BLaER1 treated with 17β-estradiol and CSF1 and Interleukin-3, amounts not matched to agents 10 nM and 100 nM (cell line): ENCODE data around the gene OR52N5.
A peak's percentile ranks its signal among the peaks of the same experiment; 100 is the strongest.

ENCODE experiments used
- H3K27ac ChIP-seq, 11 experiments: shearing (Covaris generic); formaldehyde crosslinking; 2 replicates each; pipeline ENCODE4 v1.8.1; 2022
- H3K27me3 ChIP-seq, 11 experiments: shearing (Covaris generic); formaldehyde crosslinking; 2 replicates each; pipeline ENCODE4 v1.8.1; 2022
- H3K36me3 ChIP-seq, 11 experiments: shearing (Covaris generic); formaldehyde crosslinking; 2 replicates each; pipeline ENCODE4 v1.8.1; 2022
- H3K4me1 ChIP-seq, 10 experiments: shearing (Covaris generic); formaldehyde crosslinking; 2 replicates each; pipeline ENCODE4 v1.8.1; 2022
- H3K4me2 ChIP-seq, 11 experiments: shearing (Covaris generic); formaldehyde crosslinking; 2 replicates each; pipeline ENCODE4 v1.8.1; 2022
- H3K4me3 ChIP-seq, 10 experiments: shearing (Covaris generic); formaldehyde crosslinking; 2 replicates each; pipeline ENCODE4 v1.8.1; 2022
- H3K9ac ChIP-seq, 11 experiments: shearing (Covaris generic); formaldehyde crosslinking; 2 replicates each; pipeline ENCODE4 v1.8.1; 2022
- H3K9me3 ChIP-seq, 11 experiments: shearing (Covaris generic); formaldehyde crosslinking; replicated peaks in 1 of 11; 2 replicates each; pipeline ENCODE4 v1.8.1; 2022
- H4K20me1 ChIP-seq, 11 experiments: shearing (Covaris generic); formaldehyde crosslinking; 2 replicates each; pipeline ENCODE4 v1.8.1; 2022
- Cebpa-rat ChIP-seq, 11 experiments: shearing (Covaris generic); IDR thresholded peaks; 2 replicates each; pipeline ENCODE4 v1.8.1; 2022

OR52N5 gene

DNA sequence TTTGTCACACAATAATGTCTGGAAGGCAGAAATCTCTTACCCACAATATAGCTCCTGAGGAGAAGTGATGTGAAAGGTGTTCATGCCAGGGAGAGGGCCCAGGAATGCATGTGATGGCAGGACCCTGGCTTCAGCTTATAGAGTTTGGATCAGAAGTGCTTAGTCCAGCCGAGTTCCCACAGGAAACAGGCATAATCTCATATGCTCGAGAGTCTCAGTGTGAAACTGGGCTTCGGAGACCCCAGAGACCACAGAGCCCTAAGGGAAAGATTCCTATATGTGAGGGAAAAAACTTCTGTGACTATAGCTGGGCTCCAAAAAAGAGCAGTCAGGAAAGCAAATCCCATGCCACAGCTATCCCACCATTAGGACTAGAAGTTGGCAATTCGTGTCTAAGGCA, at the start of gene OR52N5:
OR52N5 (minus strand) TSS at position 101 of the 400 bp plus-strand sequence. CDS start 4,721 bp downstream, outside the sequence.
- H4K20me1 ChIP-seq, result no peaks in the 10 kb centered on the region
- H3K27me3 ChIP-seq, result no peaks in the 10 kb centered on the region
- H3K9ac ChIP-seq, result no peak within 1 kb of the TSS
- no peaks in the 10 kb centered on the region for H3K36me3 ChIP-seq
- no peak within 1 kb of the TSS for H3K4me2 ChIP-seq
- no peak for TF ChIP-seq Cebpa-rat (IDR thresholded peaks at IDR 0.05)
- peaks cover 0 to 5% (median 0%) of the 10 kb centered on the region in 11 experiments; a peak in 2 of 22 replicates for H3K9me3 ChIP-seq
- H3K4me3 ChIP-seq, result no peak within 1 kb of the TSS
- peaks cover 0 to 19% (median 11%) of the 10 kb centered on the region in 10 experiments; a peak in 11 of 20 replicates for H3K4me1 ChIP-seq
- H3K27ac ChIP-seq, result no peak within 1 kb of the TSS

DNA sequence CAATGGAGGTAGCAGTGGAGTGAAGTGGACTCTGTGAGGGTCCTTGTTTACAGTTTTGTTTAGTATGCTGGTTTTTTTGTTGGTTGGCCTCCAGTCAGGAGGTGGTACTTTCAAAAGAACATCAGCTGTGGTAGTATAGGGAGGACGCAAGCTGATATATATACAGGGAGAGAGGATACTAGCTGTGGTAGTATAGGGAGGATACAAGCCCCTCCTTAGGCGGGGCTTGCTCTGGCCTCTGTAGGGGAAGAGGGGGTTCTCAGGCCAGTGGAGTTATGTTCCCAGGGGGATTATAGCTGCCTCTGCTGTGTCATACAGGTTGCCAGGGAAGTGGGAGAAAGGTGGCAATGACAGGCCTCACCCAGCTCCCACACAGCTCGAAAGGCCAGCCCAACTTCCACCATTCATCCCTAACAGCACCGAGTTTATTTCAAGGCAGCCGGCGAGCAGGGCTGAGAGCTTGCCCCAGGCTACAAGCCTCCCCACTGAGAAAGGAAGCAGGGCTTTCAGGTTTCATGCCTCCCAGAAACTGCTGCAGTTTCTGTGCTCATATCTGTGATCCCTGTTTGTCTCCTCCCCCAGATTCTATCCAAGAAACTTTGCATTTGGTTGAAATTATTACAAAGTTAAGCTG, 48.2 kb upstream of the OR52N5 start:
- H4K20me1 ChIP-seq, result no peaks in the 10 kb centered on the region
- H3K9ac ChIP-seq, result no peak overlapping the region
- no peak overlapping the region for H3K27ac ChIP-seq
- H3K4me1 ChIP-seq, result no peaks in the 10 kb centered on the region
- no peaks in the 10 kb centered on the region for H3K36me3 ChIP-seq
- no peak for TF ChIP-seq Cebpa-rat (IDR thresholded peaks at IDR 0.05)
- H3K27me3 ChIP-seq, result no peaks in the 10 kb centered on the region
- H3K4me2 ChIP-seq, result no peak overlapping the region
- H3K4me3 ChIP-seq, result no peak overlapping the region
- peaks cover 0 to 11% (median 0%) of the 10 kb centered on the region in 11 experiments; a peak in 3 of 22 replicates for H3K9me3 ChIP-seq

DNA sequence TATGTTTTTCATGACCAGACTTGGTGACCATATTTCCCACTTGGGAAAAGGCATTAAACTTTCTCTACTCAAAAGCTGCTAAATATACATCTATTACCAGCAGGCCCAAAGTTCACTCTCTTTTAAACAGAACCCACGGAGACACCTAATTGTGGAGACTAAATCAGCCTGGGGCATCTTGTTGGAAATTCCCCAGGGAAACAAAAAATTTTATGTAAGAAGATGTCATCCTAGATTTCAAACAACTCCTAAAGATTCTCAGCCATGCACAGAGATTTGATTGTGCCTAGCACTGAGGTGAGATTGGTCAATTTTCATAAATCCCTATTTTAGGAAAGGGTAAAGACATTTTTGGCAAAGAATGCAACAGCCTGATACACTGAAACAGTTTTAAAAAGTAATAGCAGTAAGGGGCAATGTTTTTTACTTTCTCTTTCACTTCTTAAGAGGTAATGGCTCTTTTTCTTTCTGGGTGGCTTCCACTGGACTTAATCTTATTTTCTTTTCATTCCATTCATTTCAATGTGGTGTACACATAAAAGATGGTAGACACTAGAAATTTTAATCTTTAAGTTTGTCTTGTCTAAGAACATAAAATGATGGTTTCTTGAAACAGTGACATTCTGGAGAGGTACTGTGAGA, 35.2 kb upstream of the OR52N5 start:
- H3K36me3 ChIP-seq, result no peaks in the 10 kb centered on the region
- TF ChIP-seq Cebpa-rat (IDR thresholded peaks at IDR 0.05), result no peak
- peaks cover 9 to 33% (median 20%) of the 10 kb centered on the region in 10 experiments; a peak in 19 of 20 replicates for H3K4me1 ChIP-seq
- no peaks in the 10 kb centered on the region for H3K27me3 ChIP-seq
- H3K4me3 ChIP-seq, result no peak overlapping the region
- no peaks in the 10 kb centered on the region for H4K20me1 ChIP-seq
- no peak overlapping the region for H3K9ac ChIP-seq
- H3K9me3 ChIP-seq, result peaks cover 0 to 8% (median 0%) of the 10 kb centered on the region in 11 experiments; a peak in 3 of 22 replicates
- peak overlapping the region; percentile 39 to 73 (median 64); a peak in 20 of 22 replicates for H3K4me2 ChIP-seq
- H3K27ac ChIP-seq, result peak overlapping the region in 8 of 11 experiments; percentile 4 to 67 (median 38); a peak in 11 of 22 replicates

DNA sequence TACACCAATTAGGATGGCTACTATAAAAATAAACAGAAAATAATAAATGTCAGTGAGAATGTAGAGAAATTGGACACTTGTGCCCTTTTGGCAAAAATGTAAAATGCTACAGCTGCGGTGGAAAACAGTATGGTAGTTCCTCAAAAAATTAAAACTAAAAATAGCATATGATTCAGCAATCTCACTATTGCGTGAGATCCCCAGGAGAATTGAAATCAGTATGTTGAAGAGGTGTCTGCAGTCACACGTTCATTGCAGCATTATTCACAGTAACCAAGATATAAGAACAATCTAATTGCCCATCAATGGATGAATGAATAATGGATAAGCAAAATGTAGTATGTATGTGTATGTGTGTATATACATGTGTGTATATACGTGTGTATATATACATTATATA, 32.4 kb upstream of the OR52N5 start:
- peak overlapping the region in 10 of 11 experiments; percentile 17 to 62 (median 51); a peak in 15 of 22 replicates for H3K27ac ChIP-seq
- H3K4me1 ChIP-seq, result peaks cover 9 to 33% (median 20%) of the 10 kb centered on the region in 10 experiments; a peak in 19 of 20 replicates
- H3K27me3 ChIP-seq, result no peaks in the 10 kb centered on the region
- peaks cover 0 to 8% (median 0%) of the 10 kb centered on the region in 11 experiments; a peak in 3 of 22 replicates for H3K9me3 ChIP-seq
- H3K9ac ChIP-seq, result no peak overlapping the region
- H3K4me3 ChIP-seq, result no peak overlapping the region
- peak overlapping the region in 8 of 11 experiments; percentile 8 to 53 (median 26); a peak in 10 of 22 replicates for H3K4me2 ChIP-seq
- H3K36me3 ChIP-seq, result no peaks in the 10 kb centered on the region
- peak in 2 of 11 experiments; percentile 71 to 73; a peak in 5 of 22 replicates for TF ChIP-seq Cebpa-rat (IDR thresholded peaks at IDR 0.05)
- H4K20me1 ChIP-seq, result no peaks in the 10 kb centered on the region

DNA sequence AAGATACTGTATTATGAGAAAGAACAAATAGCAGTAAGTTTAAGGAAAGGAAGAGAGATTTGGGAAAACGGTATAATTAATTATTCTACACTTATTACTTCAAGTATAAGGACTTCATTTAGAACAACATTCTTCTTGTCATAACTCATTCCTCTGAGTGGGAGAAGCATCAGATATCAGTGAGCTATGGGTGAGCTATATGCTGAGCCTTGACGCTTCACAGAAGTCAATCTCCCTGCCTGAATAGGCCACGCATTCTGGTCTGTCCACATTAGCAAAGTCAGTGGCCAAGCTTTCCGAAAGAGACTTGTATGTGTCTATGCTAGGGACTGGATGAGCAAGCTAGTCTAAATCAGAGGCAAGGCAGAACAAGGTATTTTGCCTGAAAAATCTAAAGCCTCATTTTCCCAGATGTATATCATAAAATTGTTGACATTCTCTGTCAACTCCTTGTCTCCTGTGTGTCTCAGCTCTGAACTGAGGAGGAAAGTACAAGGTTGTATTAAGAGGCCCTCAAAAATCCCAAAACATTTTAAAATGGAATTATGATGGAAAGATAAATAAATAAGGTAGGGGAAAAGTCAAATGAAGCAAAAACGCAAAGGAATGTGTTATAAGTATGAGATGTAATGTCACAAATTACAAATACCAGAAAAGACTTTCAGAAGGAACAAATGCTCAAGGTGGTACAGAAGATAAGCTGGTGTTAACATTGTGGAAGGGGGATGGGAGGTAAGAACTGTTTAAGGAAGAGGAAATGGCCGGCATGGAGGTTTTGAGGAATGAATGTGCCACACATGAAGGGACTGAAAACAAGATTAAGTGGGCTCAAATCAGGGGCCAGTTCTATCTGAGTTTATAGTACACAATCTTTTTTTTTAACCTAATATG, 27.0 kb upstream of the OR52N5 start:
- peak overlapping the region in 7 of 11 experiments; percentile 73 to 95 (median 90); a peak in 6 of 22 replicates for H3K4me2 ChIP-seq
- TF ChIP-seq Cebpa-rat (IDR thresholded peaks at IDR 0.05), result no peak
- no peaks in the 10 kb centered on the region for H4K20me1 ChIP-seq
- no peaks in the 10 kb centered on the region for H3K36me3 ChIP-seq
- H3K9ac ChIP-seq, result no peak overlapping the region
- peaks cover 0 to 3% (median 0%) of the 10 kb centered on the region in 11 experiments; a peak in 1 of 22 replicates for H3K9me3 ChIP-seq
- H3K27ac ChIP-seq, result no peak overlapping the region
- peaks cover under 1 to 26% (median 13%) of the 10 kb centered on the region in 10 experiments; a peak in 16 of 20 replicates for H3K4me1 ChIP-seq
- no peak overlapping the region for H3K4me3 ChIP-seq
- no peaks in the 10 kb centered on the region; a peak in 1 of 22 replicates for H3K27me3 ChIP-seq

DNA sequence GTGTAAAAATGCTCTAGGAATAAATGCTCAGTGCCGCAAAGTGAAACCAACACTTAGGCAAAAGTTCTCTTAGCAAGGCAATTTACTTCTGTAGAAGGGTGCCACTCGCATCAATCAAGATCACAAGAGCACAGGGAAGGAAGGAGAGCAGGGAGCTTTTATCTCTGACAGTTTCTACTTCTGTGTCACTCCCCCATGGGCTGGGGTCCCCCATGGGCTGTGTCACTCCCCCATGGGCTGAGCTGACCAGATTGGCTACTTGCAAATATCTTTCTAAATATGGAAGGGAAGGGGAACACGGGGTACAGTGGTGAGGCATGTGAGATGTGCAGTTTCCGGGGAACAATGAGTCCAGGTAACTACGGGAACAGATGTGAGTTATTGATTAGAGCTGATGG, 26.0 kb upstream of the OR52N5 start:
- no peak for TF ChIP-seq Cebpa-rat (IDR thresholded peaks at IDR 0.05)
- H3K4me3 ChIP-seq, result peak overlapping the region; percentile 67 to 85 (median 74)
- peaks cover 0 to 17% (median 9%) of the 10 kb centered on the region in 10 experiments; a peak in 15 of 20 replicates for H3K4me1 ChIP-seq
- no peaks in the 10 kb centered on the region for H3K36me3 ChIP-seq
- H3K27me3 ChIP-seq, result no peaks in the 10 kb centered on the region; a peak in 1 of 22 replicates
- peak overlapping the region; percentile 73 to 95 (median 90) for H3K4me2 ChIP-seq
- peaks cover 7 to 13% (median 9%) of the 10 kb centered on the region in 11 experiments for H3K9me3 ChIP-seq
- H4K20me1 ChIP-seq, result no peaks in the 10 kb centered on the region
- peak overlapping the region in 8 of 11 experiments; percentile 13 to 69 (median 52); a peak in 13 of 22 replicates for H3K27ac ChIP-seq
- H3K9ac ChIP-seq, result peak overlapping the region; percentile 64 to 79 (median 74)

DNA sequence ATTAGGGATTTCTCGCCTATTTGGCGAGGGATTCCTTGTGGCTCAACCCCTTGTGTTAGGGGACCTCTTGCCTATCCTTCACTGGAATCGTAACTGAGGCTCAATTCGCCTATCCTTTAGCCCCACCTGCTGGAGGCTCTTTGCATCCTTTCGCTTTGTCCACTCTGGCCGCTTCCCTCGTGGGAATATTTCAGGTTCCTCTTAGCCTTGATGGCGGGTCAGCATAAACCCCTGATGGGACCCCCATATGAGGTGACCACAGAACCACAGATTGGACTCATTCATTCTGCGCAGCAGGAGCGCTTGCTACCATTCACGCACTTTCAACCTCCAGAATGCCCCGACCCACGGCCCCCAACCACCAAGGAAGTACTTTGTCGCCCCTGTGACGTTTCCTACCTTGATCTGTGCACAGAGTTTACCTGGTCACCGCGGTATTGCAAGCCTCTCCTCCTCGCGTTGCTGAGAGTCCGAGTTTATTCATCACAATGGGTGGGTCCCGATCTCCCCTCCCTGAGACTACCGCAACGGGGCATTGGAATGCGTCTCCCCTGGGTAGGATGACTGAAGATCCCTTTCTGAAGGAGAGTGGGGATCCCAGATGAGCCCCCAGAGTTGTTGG, 25.5 kb upstream of the OR52N5 start, which contains the start of gene OR52N2:
OR52N2 (plus strand) TSS at position 425 of the 622 bp plus-strand sequence. CDS start 11,412 bp downstream, outside the sequence.
- Histone ChIP-seq H3K9me3 (peaks cover 12 to 18% (median 14%) of the 10 kb centered on the region in 11 experiments), H3K4me1 (peaks cover 0 to 17% (median 9%) of the 10 kb centered on the region in 10 experiments; a peak in 15 of 20 replicates), H3K27me3 (no peaks in the 10 kb centered on the region; a peak in 1 of 22 replicates), H4K20me1 (no peaks in the 10 kb centered on the region), H3K36me3 (no peaks in the 10 kb centered on the region), H3K9ac (peak within 1 kb of the TSS; percentile 64 to 79 (median 74)), H3K27ac (peak within 1 kb of the TSS in 8 of 11 experiments; percentile 13 to 69 (median 52); a peak in 13 of 22 replicates), H3K4me3 (peak within 1 kb of the TSS; percentile 67 to 85 (median 74)), H3K4me2 (peak within 1 kb of the TSS; percentile 73 to 95 (median 90))
- TF ChIP-seq Cebpa-rat (IDR thresholded peaks at IDR 0.05), result no peak

DNA sequence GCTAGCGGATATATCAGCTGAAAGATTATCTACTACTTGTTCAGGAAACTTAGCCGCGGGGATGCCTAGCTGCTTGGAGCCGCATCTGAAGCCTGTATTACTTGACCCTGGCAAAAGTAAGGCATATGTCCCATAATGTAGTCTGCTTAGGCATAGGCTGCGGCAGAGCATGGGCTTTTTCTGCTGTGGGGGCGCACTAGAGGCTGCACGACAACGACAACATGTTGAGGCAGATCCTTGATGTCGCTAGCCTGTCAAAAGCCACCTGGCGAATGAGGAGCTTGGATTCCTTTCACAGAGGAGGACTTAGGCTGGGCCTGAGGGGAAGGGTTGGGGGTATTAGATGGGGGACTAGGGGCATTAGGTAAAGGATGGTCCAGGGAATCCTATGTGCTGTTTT, 24.4 kb upstream of the OR52N5 start:
- no peak overlapping the region for H3K4me3 ChIP-seq
- TF ChIP-seq Cebpa-rat (IDR thresholded peaks at IDR 0.05), result no peak
- no peaks in the 10 kb centered on the region for H4K20me1 ChIP-seq
- no peaks in the 10 kb centered on the region; a peak in 1 of 22 replicates for H3K27me3 ChIP-seq
- peaks cover 0 to 17% (median 9%) of the 10 kb centered on the region in 10 experiments; a peak in 15 of 20 replicates for H3K4me1 ChIP-seq
- H3K9ac ChIP-seq, result no peak overlapping the region
- no peak overlapping the region for H3K4me2 ChIP-seq
- H3K27ac ChIP-seq, result no peak overlapping the region
- peaks cover 19 to 23% (median 20%) of the 10 kb centered on the region in 11 experiments for H3K9me3 ChIP-seq
- no peaks in the 10 kb centered on the region for H3K36me3 ChIP-seq
